Keratinocyte (primary cell): ENCODE measurements around the gene FAF1. TPM values are rescaled to one million over a fixed set of nuclear protein-coding genes. Genes with fewer than 3 reads are reported as not detected.

ENCODE experiments used
- DNase-seq: peaks from one replicate; pipeline ENCODE4 v3.0.0-alpha.2; 2011; ENCODE audit warnings: low read depth, missing footprints, low spot score
- FAIRE-seq: peaks from 2 replicates; lab custom pipeline; 2011; peaks lifted over from hg19 to GRCh38; lab: Jason Lieb, UNC
- H2AFZ ChIP-seq: 2 replicates; pipeline ENCODE4 v1.6.0; 2012; ENCODE audit warnings: low read length, control low read depth, inconsistent platforms; ENCODE audit not compliant: control insufficient read depth
- H3K27ac ChIP-seq: 2 replicates; pipeline ENCODE4 v1.5.1; 2011; ENCODE audit warnings: low read length; ENCODE audit not compliant: control insufficient read depth, insufficient read depth
- H3K27me3 ChIP-seq: 3 replicates; pipeline ENCODE4 v1.6.0; 2011; ENCODE audit warnings: low read length; ENCODE audit not compliant: control insufficient read depth, insufficient read depth; ENCODE audit errors: extremely low read depth
- H3K36me3 ChIP-seq, 2 experiments: 2 replicates in 1 of 2; 3 replicates in 1 of 2; pipeline ENCODE4 v1.5.1; 2011; ENCODE audit warnings: low read length in 2 of 2, mild to moderate bottlenecking in 1 of 2; ENCODE audit not compliant: control insufficient read depth in 2 of 2, insufficient read depth in 2 of 2; ENCODE audit errors: extremely low read depth in 1 of 2
- H3K4me1 ChIP-seq: 3 replicates; pipeline ENCODE4 v1.5.1; 2011; ENCODE audit warnings: low read length; ENCODE audit not compliant: control insufficient read depth, insufficient read depth; ENCODE audit errors: extremely low read depth
- H3K4me2 ChIP-seq: 3 replicates; pipeline ENCODE4 v1.6.0; 2011; ENCODE audit warnings: low read depth, low read length; ENCODE audit not compliant: control insufficient read depth, insufficient read depth; ENCODE audit errors: extremely low read depth
- H3K4me3 ChIP-seq, 3 experiments: fragments of 200-600 bp in 1 of 3; sonication (generic) in 1 of 3; 2 replicates in 2 of 3; 3 replicates in 1 of 3; pipeline ENCODE4 v1.5.1; 2011 to 2016; ENCODE audit warnings: low read length in 3 of 3, mild to moderate bottlenecking in 3 of 3, control low read depth in 2 of 3, inconsistent platforms in 1 of 3, low read depth in 1 of 3, mixed read lengths in 1 of 3, mixed run types in 1 of 3, moderate library complexity in 1 of 3; ENCODE audit not compliant: control insufficient read depth in 2 of 3, insufficient read depth in 2 of 3; ENCODE audit errors: extremely low read depth in 1 of 3
- H3K79me2 ChIP-seq: 2 replicates; pipeline ENCODE4 v1.6.0; 2012; ENCODE audit warnings: low read length; ENCODE audit not compliant: control insufficient read depth, insufficient read depth
- H3K9ac ChIP-seq: 3 replicates; pipeline ENCODE4 v1.6.0; 2011; ENCODE audit warnings: low read length; ENCODE audit not compliant: control insufficient read depth, insufficient read depth; ENCODE audit errors: extremely low read depth
- H3K9me1 ChIP-seq: 3 replicates; pipeline ENCODE4 v1.6.0; 2011; ENCODE audit warnings: low read length; ENCODE audit not compliant: control insufficient read depth, insufficient read depth; ENCODE audit errors: extremely low read depth
- H3K9me3 ChIP-seq: 2 replicates; pipeline ENCODE4 v1.5.1; 2012; ENCODE audit warnings: low read depth, low read length; ENCODE audit not compliant: control insufficient read depth
- H4K20me1 ChIP-seq: 3 replicates; pipeline ENCODE4 v1.6.0; 2011; ENCODE audit warnings: low read length; ENCODE audit not compliant: control insufficient read depth, insufficient read depth; ENCODE audit errors: extremely low read depth
- EZH2 ChIP-seq: IDR thresholded peaks from one replicate; pipeline ENCODE4 v1.6.1; 2012; ENCODE audit warnings: inconsistent platforms, mild to moderate bottlenecking, low read length, moderate library complexity
- dilution Hi-C: fragments of 300-500 bp; cut with MboI; formaldehyde crosslinking; loops from one replicate; pipeline ENCODE4 v1.7.0; 2020; ENCODE audit warnings: low sequenced_read_pairs; ENCODE audit not compliant: extremely low pct_ligation_motif_present
- polyA plus RNA-seq, 5 experiments: library from polyadenylated mRNA; depleted of rRNA in 3 of 5; stranded (reverse) in 3 of 5; stranded (forward) in 1 of 5; unstranded in 1 of 5; fragments of >200 nt; gene quantifications; 1 replicate in 1 of 5; 2 replicates in 3 of 5; 3 replicates in 1 of 5; pipeline versions ENCODE4 v1.2.1 to v1.2.3, GENCODE V29; 2011 to 2012; ENCODE audit warnings: missing spikeins in 2 of 5, low read depth in 1 of 5, low replicate concordance in 1 of 5
- TF ChIP-seq, protein P1 (sequence below), 3 experiments: IDR thresholded peaks in 1 of 3; conservative IDR thresholded peaks in 1 of 3; optimal IDR thresholded peaks in 1 of 3; 2 replicates in 2 of 3; 3 replicates in 1 of 3; pipeline versions ENCODE3 to v1.5.1; 2011; ENCODE audit warnings: low read length in 3 of 3, mild to moderate bottlenecking in 3 of 3, moderate library complexity in 2 of 3, control low read depth in 1 of 3, inconsistent platforms in 1 of 3; ENCODE audit not compliant: insufficient read depth in 2 of 3; ENCODE audit errors: extremely low read depth in 1 of 3

Gene FAF1
- polyA plus RNA-seq, 1 donor (not counting 4 experiments of a cell fraction or from before 2014, with no cell fraction given), result 33.1 TPM

DNA sequence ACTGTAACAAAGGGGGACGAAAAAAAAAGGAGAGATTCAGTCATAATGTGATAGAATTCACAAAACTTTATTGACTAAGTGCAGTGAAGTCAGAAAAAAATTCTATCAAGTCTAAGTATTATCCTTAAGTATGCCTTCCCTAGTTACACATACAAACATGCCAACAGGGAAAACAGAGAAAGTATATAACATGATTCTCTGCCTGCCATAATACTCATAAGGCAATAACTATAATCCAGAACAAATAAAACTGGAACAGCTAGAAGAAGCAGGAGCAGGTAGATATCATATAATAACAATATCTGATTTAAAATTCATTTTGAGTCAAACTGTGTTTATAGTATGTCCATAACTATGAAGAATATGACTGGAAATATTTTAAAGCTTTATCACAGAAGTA, 184.3 kb downstream of the FAF1 start:
- no peaks in the 10 kb centered on the region for H3K9me3 ChIP-seq
- H4K20me1 ChIP-seq, result no peaks in the 10 kb centered on the region
- TF ChIP-seq EZH2, result no peak
- TF ChIP-seq, protein P1, sequence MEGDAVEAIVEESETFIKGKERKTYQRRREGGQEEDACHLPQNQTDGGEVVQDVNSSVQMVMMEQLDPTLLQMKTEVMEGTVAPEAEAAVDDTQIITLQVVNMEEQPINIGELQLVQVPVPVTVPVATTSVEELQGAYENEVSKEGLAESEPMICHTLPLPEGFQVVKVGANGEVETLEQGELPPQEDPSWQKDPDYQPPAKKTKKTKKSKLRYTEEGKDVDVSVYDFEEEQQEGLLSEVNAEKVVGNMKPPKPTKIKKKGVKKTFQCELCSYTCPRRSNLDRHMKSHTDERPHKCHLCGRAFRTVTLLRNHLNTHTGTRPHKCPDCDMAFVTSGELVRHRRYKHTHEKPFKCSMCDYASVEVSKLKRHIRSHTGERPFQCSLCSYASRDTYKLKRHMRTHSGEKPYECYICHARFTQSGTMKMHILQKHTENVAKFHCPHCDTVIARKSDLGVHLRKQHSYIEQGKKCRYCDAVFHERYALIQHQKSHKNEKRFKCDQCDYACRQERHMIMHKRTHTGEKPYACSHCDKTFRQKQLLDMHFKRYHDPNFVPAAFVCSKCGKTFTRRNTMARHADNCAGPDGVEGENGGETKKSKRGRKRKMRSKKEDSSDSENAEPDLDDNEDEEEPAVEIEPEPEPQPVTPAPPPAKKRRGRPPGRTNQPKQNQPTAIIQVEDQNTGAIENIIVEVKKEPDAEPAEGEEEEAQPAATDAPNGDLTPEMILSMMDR (optimal IDR thresholded peaks at IDR 0.05 in 1 of 3, IDR thresholded peaks at IDR 0.05 in 1 of 3, conservative IDR thresholded peaks at IDR 0.05 in 1 of 3; ENCODE audit: extremely low read depth in 1 of 3, insufficient read depth in 2 of 3, low read length in 3 of 3), result no peak
- H3K4me3 ChIP-seq, result no peak overlapping the region
- FAIRE-seq (no peak), DNase-seq (no peak)
- H3K79me2 ChIP-seq, result peaks cover 6% of the 10 kb centered on the region
- dilution Hi-C loops, result no loop called here
- H3K27me3 ChIP-seq, result no peaks in the 10 kb centered on the region
- H3K4me2 ChIP-seq, result no peak overlapping the region
- no peak overlapping the region for H3K27ac ChIP-seq
- H3K36me3 ChIP-seq, result peaks cover 1 to 11% of the 10 kb centered on the region in 2 experiments
- no peaks in the 10 kb centered on the region for H3K4me1 ChIP-seq
- no peak overlapping the region for H3K9ac ChIP-seq
- no peaks in the 10 kb centered on the region for H3K9me1 ChIP-seq
- no peak overlapping the region for H2AFZ ChIP-seq

DNA sequence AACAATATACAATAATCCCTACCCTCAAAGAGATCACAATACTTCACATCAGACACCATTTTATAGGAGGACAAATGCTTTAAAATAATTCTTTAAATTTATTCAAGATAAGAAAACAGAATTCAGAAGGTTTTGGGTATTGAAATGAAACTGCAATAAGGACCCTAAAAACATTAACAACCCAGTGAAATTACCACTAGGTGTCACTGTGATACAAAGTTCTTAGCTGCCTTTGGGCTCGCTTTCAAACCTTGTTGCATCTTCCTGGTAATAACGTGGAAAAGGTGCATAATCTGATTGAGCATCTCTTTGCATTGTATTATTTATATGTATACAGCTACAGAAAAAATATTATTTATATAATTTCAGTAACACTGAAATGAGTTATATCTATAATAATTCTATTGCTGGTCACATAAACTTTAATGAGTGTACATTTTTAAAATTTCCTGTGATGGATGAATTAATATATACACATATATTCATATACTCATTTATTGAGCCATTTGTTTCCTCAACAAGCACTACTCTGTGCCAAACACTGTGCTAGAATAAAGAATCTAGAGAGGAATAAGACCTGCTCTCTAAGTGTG, 185.2 kb downstream of the FAF1 start:
- Histone ChIP-seq H2AFZ (no peak overlapping the region), H3K4me1 (no peaks in the 10 kb centered on the region), H3K27ac (no peak overlapping the region), H3K9ac (no peak overlapping the region), H3K27me3 (no peaks in the 10 kb centered on the region), H4K20me1 (no peaks in the 10 kb centered on the region), H3K36me3 (peaks cover 0 to 5% of the 10 kb centered on the region in 2 experiments), H3K4me2 (no peak overlapping the region), H3K9me3 (no peaks in the 10 kb centered on the region), H3K9me1 (no peaks in the 10 kb centered on the region), H3K79me2 (peaks cover 6% of the 10 kb centered on the region), H3K4me3 (no peak overlapping the region)
- DNase-seq, result peak; percentile 2
- TF ChIP-seq, protein P1 (optimal IDR thresholded peaks at IDR 0.05 in 1 of 3, IDR thresholded peaks at IDR 0.05 in 1 of 3, conservative IDR thresholded peaks at IDR 0.05 in 1 of 3; ENCODE audit: extremely low read depth in 1 of 3, insufficient read depth in 2 of 3, low read length in 3 of 3), result peak; percentile 39 to 60 (median 44)
- TF ChIP-seq EZH2, result no peak
- dilution Hi-C loops, result no loop called here
- peak; percentile 5 for FAIRE-seq
